ENCODE measurements around the gene OR11H12. TPM values are rescaled to one million over a fixed set of nuclear protein-coding genes. Genes with fewer than 3 reads are reported as not detected.
"Not testable (repeated sequence)": the region's sequence is repeated elsewhere in the genome, so short reads cannot be mapped to it uniquely, and the experiment has no call there.

Gene OR11H12
- not detected for total RNA-seq

GRCh38 chr14:18600817-18601216 is at the start of gene OR11H12:
OR11H12 (plus strand) TSS chr14:18601117; CDS start chr14:18601117, 0 bp downstream.
- ATAC-seq (replicated peaks in 6 of 8); in situ Hi-C loops (cut with MboI; ENCODE audit: low pct_unique_long_range_greater_than_20kb in 2 of 9, low sequenced_read_pairs in 9 of 9, unreplicated experiment in 9 of 9); H3K4me1 ChIP-seq (replicated peaks in 1 of 2); H3K27ac ChIP-seq; H3K4me3 ChIP-seq: not testable (repeated sequence)
- WGBS, 10 experiments = no CpG with 5 or more reads among the region's 3 CpGs

GRCh38 chr14:18582908-18583307 is 18.0 kb upstream of the OR11H12 start:
- H3K4me3 ChIP-seq; ATAC-seq (replicated peaks in 6 of 8); in situ Hi-C loops (cut with MboI; ENCODE audit: low pct_unique_long_range_greater_than_20kb in 2 of 9, low sequenced_read_pairs in 9 of 9, unreplicated experiment in 9 of 9); H3K27ac ChIP-seq; H3K4me1 ChIP-seq (replicated peaks in 1 of 2): not testable (repeated sequence)
- WGBS, 10 experiments = no CpG with 5 or more reads among the region's 31 CpGs

GRCh38 chr14:18626610-18627213 is 25.8 kb downstream of the OR11H12 start:
- H3K4me3 ChIP-seq; H3K27ac ChIP-seq; in situ Hi-C loops (cut with MboI; ENCODE audit: low pct_unique_long_range_greater_than_20kb in 2 of 9, low sequenced_read_pairs in 9 of 9, unreplicated experiment in 9 of 9); H3K4me1 ChIP-seq (replicated peaks in 1 of 2); ATAC-seq (replicated peaks in 6 of 8): not testable (repeated sequence)
- no CpG with 5 or more reads among the region's 32 CpGs for WGBS, 10 experiments

GRCh38 chr14:18636066-18636465 is 35.1 kb downstream of the OR11H12 start:
- H3K4me3 ChIP-seq; ATAC-seq (replicated peaks in 6 of 8); H3K27ac ChIP-seq; H3K4me1 ChIP-seq (replicated peaks in 1 of 2); in situ Hi-C loops (cut with MboI; ENCODE audit: low pct_unique_long_range_greater_than_20kb in 2 of 9, low sequenced_read_pairs in 9 of 9, unreplicated experiment in 9 of 9): not testable (repeated sequence)
- WGBS, 10 experiments = no CpG with 5 or more reads among the region's 11 CpGs

GRCh38 chr14:18638032-18638431 is 37.1 kb downstream of the OR11H12 start:
- H3K4me1 ChIP-seq (replicated peaks in 1 of 2); ATAC-seq (replicated peaks in 6 of 8); in situ Hi-C loops (cut with MboI; ENCODE audit: low pct_unique_long_range_greater_than_20kb in 2 of 9, low sequenced_read_pairs in 9 of 9, unreplicated experiment in 9 of 9); H3K27ac ChIP-seq; H3K4me3 ChIP-seq: not testable (repeated sequence)

GRCh38 chr14:18638785-18639184 is 37.9 kb downstream of the OR11H12 start:
- H3K4me3 ChIP-seq; ATAC-seq (replicated peaks in 6 of 8); H3K4me1 ChIP-seq (replicated peaks in 1 of 2); H3K27ac ChIP-seq; in situ Hi-C loops (cut with MboI; ENCODE audit: low pct_unique_long_range_greater_than_20kb in 2 of 9, low sequenced_read_pairs in 9 of 9, unreplicated experiment in 9 of 9): not testable (repeated sequence)
- no CpG with 5 or more reads among the region's 4 CpGs for WGBS, 10 experiments

- ATAC-seq (replicated peaks in 6 of 8); H3K4me1 ChIP-seq (replicated peaks in 1 of 2); in situ Hi-C loops (cut with MboI; ENCODE audit: low pct_unique_long_range_greater_than_20kb in 2 of 9, low sequenced_read_pairs in 9 of 9, unreplicated experiment in 9 of 9); H3K4me3 ChIP-seq; H3K27ac ChIP-seq: not testable (repeated sequence)
- WGBS, 10 experiments = no CpG with 5 or more reads among the region's 45 CpGs
Observed at GRCh38 chr14:18646075-18646730, 45.3 kb downstream of the OR11H12 start.

Data from motor neuron (in vitro differentiated cells).